ENCODE data around the gene GNAT1. TPM values are rescaled to one million over a fixed set of nuclear protein-coding genes. Genes with fewer than 3 reads are reported as not detected.
A peak's percentile ranks its signal among the peaks of the same experiment; 100 is the strongest.

Gene GNAT1
- total RNA-seq, 4 donors from 2014 or later = not detected

DNA sequence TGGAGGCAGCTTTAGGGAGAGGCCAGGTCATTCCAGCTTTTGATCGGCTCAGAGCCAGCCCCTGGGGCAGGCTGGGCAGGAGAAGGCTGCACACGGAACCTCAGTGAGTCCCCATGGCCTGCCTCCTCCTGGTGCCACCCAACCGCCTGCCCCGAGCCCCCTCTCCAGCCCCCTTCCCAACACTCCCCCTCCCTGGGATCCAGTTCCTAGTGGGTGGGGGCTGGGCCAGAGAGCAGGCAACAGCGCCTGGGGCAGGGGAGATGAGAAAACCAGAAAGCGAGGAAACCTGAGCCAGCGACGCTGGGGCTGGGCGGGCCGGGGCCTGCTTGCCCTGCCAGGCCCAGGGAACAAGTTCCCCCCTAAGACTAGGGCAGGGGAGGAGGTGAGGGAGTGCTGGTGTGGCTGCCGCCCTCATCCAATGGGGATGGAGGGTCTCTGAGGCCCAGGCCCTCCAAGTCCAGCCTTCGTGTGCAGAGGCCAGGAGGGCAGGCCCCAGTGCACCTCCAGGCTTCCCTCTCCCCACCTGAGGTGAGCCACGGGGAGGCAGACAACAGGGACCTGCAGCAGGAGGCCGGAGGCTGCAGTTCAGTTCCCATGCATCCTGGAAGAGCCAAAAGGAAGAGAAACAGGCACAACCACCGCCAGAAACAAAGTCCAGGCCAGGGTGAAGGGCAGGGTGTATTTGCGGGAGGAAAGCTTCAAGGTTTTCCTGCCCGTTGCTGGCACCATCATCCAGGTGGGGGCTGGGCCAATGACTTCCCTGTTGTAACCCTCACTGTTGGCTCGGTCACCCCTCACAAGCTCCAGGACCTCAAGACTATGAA, 40.3 kb upstream of the GNAT1 start:
- intact Hi-C loops (cut with DNase I) = no loop called here
- Histone ChIP-seq H3K4me3 (peak overlapping the region in 1 of 4 donors; percentile 21), H3K27ac (peak overlapping the region; percentile 83 to 97 (median 87)), H3K9me3 (no peaks in the 10 kb centered on the region), H3K36me3 (no peaks in the 10 kb centered on the region), H3K27me3 (peaks cover 0 to 10% (median 0%) of the 10 kb centered on the region in 4 donors), H3K4me1 (peaks cover 42 to 95% (median 66%) of the 10 kb centered on the region in 3 donors)
- no peak for TF ChIP-seq POLR2A (IDR thresholded peaks at IDR 0.05)
- TF ChIP-seq, protein P1, sequence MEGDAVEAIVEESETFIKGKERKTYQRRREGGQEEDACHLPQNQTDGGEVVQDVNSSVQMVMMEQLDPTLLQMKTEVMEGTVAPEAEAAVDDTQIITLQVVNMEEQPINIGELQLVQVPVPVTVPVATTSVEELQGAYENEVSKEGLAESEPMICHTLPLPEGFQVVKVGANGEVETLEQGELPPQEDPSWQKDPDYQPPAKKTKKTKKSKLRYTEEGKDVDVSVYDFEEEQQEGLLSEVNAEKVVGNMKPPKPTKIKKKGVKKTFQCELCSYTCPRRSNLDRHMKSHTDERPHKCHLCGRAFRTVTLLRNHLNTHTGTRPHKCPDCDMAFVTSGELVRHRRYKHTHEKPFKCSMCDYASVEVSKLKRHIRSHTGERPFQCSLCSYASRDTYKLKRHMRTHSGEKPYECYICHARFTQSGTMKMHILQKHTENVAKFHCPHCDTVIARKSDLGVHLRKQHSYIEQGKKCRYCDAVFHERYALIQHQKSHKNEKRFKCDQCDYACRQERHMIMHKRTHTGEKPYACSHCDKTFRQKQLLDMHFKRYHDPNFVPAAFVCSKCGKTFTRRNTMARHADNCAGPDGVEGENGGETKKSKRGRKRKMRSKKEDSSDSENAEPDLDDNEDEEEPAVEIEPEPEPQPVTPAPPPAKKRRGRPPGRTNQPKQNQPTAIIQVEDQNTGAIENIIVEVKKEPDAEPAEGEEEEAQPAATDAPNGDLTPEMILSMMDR (IDR thresholded peaks at IDR 0.05) = no peak
- DNase-seq = no peak
- 24 to 43% methylated on average over 4 of the region's 18 CpGs for WGBS, 2 donors

GRCh38 chr3:50151728-50152127, 39.7 kb upstream of the GNAT1 start:
- H3K27ac ChIP-seq = peak overlapping the region; percentile 83 to 97 (median 87)
- peaks cover 36 to 95% (median 66%) of the 10 kb centered on the region in 3 donors for H3K4me1 ChIP-seq
- WGBS, 2 donors = 29 to 50% methylated on average over 1 of the region's 5 CpGs

DNA sequence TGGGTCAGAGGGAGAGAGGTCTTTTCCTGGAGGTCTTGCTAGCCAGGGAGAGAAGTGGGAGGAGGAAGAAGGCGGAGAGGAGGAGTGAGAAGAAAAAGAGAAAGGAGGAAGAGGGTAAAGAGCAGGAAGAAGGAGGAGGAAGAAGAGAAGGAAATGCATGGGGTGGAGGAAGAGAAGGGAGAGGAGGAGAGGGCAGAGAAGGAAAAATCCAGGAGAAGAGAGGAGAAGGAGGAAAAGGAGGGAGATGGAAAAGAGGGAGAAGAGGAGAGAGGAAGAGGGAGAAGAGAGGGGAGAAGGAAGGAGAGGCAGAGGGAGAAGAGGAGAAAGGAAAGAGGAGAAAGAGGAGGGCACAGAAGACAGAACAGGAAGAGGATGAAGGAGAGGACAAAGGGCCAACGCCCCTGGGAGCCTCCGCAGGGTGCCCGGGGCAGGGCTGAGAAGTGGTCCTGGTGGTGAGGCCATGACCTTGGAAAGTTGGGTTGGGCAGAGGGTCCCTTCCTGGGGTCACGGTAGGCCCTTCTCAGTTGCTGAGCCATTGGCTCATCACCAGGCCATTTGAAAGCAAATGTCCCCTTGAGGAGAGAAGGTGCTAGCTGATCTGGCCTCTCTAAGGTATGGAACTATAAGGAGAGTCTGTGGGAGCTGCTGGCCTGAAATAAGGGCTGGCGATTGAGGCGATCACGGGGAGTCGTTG, 37.5 kb upstream of the GNAT1 start:
- no peak for DNase-seq
- Histone ChIP-seq H3K27ac (peak overlapping the region; percentile 89 to 97 (median 92)), H3K4me3 (peak overlapping the region in 3 of 4 donors; percentile 74 to 86 (median 80)), H3K9me3 (no peaks in the 10 kb centered on the region), H3K27me3 (peaks cover 0 to 23% (median 0%) of the 10 kb centered on the region in 4 donors), H3K36me3 (no peaks in the 10 kb centered on the region), H3K4me1 (peaks cover 35 to 95% (median 65%) of the 10 kb centered on the region in 3 donors)
- TF ChIP-seq, protein P1 (IDR thresholded peaks at IDR 0.05) = no peak
- TF ChIP-seq POLR2A (IDR thresholded peaks at IDR 0.05) = no peak
- intact Hi-C loops (cut with DNase I) = no loop called here
- 77 to 79% methylated on average over 5 of the region's 9 CpGs for WGBS, 2 donors

More at GRCh38 chr3:50151728-50152127, 39.7 kb upstream of the GNAT1 start:
- H3K36me3 ChIP-seq = no peaks in the 10 kb centered on the region
- H3K27me3 ChIP-seq = peaks cover 0 to 16% (median 0%) of the 10 kb centered on the region in 4 donors
- peak overlapping the region in 1 of 4 donors; percentile 21 for H3K4me3 ChIP-seq
- intact Hi-C loops (cut with DNase I) = no loop called here
- H3K9me3 ChIP-seq = no peaks in the 10 kb centered on the region
- no peak for DNase-seq
- TF ChIP-seq POLR2A (IDR thresholded peaks at IDR 0.05) = peak in 3 of 4 donors; percentile 13 to 36 (median 29)
- TF ChIP-seq, protein P1 (IDR thresholded peaks at IDR 0.05) = no peak

DNA sequence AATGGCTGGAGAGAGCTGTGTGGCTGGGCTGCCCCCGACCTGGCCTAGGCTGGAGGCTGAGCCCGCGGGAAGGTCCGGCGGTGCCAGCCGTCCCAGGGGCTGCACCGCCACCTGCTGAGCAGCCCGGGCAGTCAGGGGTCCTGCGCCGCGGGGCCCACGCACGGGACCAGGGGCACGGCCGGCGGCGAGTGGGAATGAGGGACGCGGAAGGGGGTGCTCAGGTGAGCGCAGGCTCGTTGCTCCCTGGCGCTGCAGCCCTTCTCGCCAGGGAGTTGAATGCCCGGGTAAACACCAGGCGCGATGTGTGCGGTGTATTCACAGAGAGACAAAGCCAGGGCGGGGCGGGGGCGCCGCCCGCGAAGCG, 37.0 kb upstream of the GNAT1 start:
- Histone ChIP-seq H3K4me3 (peak overlapping the region; percentile 65 to 86 (median 77)), H3K36me3 (peaks cover 0 to 5% (median 0%) of the 10 kb centered on the region in 3 donors), H3K4me1 (peaks cover 41 to 95% (median 70%) of the 10 kb centered on the region in 3 donors), H3K27ac (peak overlapping the region; percentile 89 to 97 (median 92)), H3K27me3 (peaks cover 0 to 23% (median 0%) of the 10 kb centered on the region in 4 donors), H3K9me3 (no peaks in the 10 kb centered on the region)
- no peak for TF ChIP-seq POLR2A (IDR thresholded peaks at IDR 0.05)
- TF ChIP-seq, protein P1 (IDR thresholded peaks at IDR 0.05) = peak in 3 of 6 experiments; percentile 31 to 35 (median 32)
- WGBS, 2 donors = no CpG with 5 or more reads among the region's 34 CpGs
- no peak for DNase-seq
- intact Hi-C loops (cut with DNase I) = no loop called here
